Omental fat pad (tissue), 4 donors: Measurements from ENCODE around the gene KRTAP10-1. TPM values are rescaled to one million over a fixed set of nuclear protein-coding genes. Genes with fewer than 3 reads are reported as not detected.

Experiments
- ATAC-seq: fragments of 150-250 bp; one replicate; pipeline ENCODE4 v1.9.1; 2016; ENCODE audit warnings: mild to moderate bottlenecking, moderate library complexity; ENCODE audit not compliant: low FRiP score
- DNase-seq: peaks from one replicate; pipeline ENCODE4 v3.0.0-alpha.2; 2019; ENCODE audit warnings: low spot score
- CTCF ChIP-seq, 3 donors: fragments of 450-650 bp; IDR thresholded peaks; one replicate each; pipeline ENCODE4 v1.5.1; 2016 to 2017; ENCODE audit warnings: antibody characterized with exemption in 3 of 3, mild to moderate bottlenecking in 3 of 3, moderate library complexity in 2 of 3
- total RNA-seq, 4 donors: library from RNA; depleted of rRNA; stranded (reverse); fragments of >200 nt; gene quantifications; one replicate each; pipeline ENCODE4 v1.1.0, GENCODE V29; 2016

KRTAP10-1 gene
- total RNA-seq, 4 donors from 2014 or later: not detected

DNA sequence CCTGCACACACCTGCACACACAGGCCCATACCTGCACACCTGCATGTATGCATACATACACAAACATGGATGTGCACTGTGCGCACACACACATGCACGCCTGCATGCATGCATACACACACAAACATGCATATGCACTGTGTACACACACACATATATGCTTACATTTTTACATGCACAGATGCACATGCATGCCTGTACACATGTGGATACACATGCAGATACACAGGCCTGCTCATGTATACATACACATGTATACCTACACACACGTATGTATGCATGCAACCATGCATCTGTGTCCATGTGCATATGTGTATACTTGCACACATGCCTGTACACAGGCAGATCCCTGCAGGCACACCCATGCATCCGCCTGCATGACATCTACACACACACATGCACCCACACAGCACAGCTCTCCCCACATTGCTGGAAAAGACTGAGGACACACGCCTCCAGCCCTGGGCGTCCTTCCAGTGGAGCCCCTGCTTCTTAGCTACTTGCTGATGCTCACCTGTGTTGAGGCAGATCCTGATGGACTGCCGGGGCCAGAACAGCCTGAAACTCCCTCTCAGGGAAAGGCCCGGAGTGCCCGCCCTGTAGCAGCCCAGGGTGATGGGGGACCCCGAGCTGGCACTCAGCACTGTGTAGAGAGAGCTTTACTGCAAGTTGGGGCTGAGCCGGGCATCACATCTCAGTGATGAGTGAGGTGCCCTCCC is 28.6 kb downstream of the KRTAP10-1 start:
- ATAC-seq: no peak
- DNase-seq: no peak

DNA sequence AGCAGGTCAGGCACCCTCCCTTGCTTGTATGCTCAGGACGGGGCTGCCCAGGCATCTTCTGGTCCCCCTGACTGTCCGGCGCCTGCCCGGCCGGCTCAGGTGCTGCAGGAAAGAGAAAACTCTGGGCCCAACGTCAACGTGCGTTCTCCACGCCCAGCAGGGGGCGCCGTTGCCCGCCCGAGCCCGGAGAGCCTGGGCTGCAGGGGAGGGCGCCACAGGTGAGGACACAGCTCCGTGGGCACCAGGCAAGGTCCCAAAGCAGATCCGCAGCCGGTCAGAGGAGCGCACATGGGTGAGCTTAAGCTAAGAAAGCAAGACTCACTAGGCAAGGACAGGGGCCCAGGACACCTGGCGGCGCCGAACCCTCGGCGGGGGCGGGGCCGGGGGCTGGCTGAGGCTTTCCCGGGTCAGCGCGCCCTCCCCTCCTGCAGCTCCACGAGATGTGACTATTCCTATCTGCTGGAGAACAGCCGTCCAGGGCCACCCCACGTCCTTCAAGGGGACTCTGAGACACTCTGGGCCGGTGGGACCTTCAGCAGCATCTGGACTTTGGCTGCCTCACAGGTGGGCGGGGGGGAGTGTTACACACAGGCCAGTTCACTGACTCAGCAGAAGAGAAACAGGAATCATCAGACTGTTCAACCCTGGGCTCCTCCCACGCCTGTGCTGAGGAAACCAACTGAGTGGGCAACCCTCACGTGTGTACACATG is 29.3 kb downstream of the KRTAP10-1 start:
- TF ChIP-seq CTCF (IDR thresholded peaks at IDR 0.05): peak in 1 of 3 donors; percentile 17
- ATAC-seq: peak; percentile 43
- DNase-seq: no peak

More for the DNA sequence above, 28.6 kb downstream of the KRTAP10-1 start:
- no peak for TF ChIP-seq CTCF (IDR thresholded peaks at IDR 0.05)

GRCh38 chr21:44510109-44510507 is 29.9 kb downstream of the KRTAP10-1 start:
- ATAC-seq (no peak), DNase-seq (no peak)
- TF ChIP-seq CTCF (IDR thresholded peaks at IDR 0.05): no peak

DNA sequence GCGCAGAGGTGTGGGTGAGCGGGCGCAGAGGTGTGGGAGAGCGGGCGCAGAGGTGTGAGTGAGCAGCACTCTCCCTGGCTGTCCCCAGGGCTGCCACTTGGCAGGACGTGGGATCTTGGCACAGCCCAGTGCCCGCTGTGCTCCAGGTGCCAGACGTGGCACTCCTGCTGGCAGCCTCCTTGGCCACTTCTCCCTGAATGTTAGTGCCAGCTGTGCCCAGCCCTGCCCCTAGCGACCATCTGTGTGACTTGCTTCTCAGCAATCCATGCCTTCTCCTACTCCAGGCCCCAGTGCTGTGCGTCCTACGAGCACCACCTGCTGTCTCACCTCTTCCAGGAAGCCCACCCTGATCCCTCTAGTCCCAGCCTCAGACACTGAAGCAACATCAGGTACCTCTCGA is 30.5 kb downstream of the KRTAP10-1 start:
- no peak for TF ChIP-seq CTCF (IDR thresholded peaks at IDR 0.05)
- DNase-seq: no peak
- ATAC-seq: no peak

DNA sequence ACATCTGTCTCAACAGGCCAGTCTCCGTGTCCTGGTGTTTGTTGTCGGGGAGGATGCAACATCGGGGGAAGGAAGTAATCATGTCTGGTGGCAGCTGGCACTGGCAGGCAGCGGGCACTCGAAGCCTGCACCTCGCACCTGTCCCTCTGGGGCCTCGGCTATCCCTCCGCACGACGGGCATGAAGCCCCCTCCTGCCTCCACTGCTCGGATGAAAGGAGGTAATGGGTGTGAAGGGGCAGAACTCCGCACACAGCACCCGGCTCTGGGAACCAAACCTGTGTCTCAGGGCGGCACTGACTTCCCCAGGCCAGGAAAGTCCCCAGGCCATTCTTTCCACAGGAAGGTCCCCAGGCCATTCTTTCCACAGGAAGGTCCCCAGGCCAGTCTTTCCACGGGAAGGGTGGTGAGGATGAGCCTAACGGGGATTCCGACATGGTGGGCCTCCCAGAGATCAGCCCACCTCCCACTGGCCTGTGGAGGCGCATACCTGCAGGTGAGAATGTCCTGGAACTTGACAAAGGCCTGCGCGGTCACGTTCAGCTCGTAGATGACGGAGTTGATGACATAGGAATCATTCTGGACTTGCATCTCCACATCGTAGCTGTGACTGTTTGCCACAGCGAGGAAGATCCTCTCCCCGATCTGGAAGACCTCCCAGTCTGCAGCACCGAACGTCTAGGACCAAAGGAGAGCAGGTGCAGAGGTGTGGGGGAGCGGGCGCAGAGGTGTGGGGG is 31.1 kb downstream of the KRTAP10-1 start:
- DNase-seq (no peak), ATAC-seq (no peak)
- no peak for TF ChIP-seq CTCF (IDR thresholded peaks at IDR 0.05)

DNA sequence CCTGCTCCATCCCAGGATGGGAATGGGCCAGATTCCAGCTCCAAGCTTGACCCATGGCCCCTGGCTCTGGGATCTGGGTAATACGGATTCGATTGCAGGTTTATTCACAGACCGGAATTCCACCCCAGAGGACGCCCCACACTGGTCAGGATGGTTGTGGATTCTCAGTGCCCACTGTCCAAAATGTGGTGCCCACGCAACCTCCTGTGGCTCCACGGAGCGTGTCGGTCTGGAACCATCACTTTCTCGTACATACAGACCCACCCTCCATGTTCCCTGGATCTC is 31.6 kb downstream of the KRTAP10-1 start:
- DNase-seq: no peak
- no peak for ATAC-seq
- no peak for TF ChIP-seq CTCF (IDR thresholded peaks at IDR 0.05)
